ENCODE measurements around the gene LIN7A. TPM values are rescaled to one million over a fixed set of nuclear protein-coding genes. Genes with fewer than 3 reads are reported as not detected.
"Not testable (repeated sequence)": the region's sequence is repeated elsewhere in the genome, so short reads cannot be mapped to it uniquely, and the experiment has no call there.

LIN7A gene
- total RNA-seq, 2 donors from 2014 or later = not detected

- Mint-ChIP-seq H3K4me1 (no peaks in the 10 kb centered on the region), H3K27ac (no peak overlapping the region), H3K27me3 (no peaks in the 10 kb centered on the region), H3K36me3 (ENCODE audit: low read depth) (no peaks in the 10 kb centered on the region), H3K4me3 (no peak overlapping the region), H3K9me3 (peaks cover 12% of the 10 kb centered on the region)
- ATAC-seq (replicated peaks) = no peak
Measured at GRCh38 chr12:80894179-80894578, 43.6 kb downstream of the LIN7A start.

GRCh38 chr12:80892597-80893445, 44.9 kb downstream of the LIN7A start:
- no peaks in the 10 kb centered on the region for H3K4me1 Mint-ChIP-seq
- no peak overlapping the region for H3K27ac Mint-ChIP-seq
- H3K4me3 Mint-ChIP-seq = no peak overlapping the region
- ATAC-seq (replicated peaks) = no peak
- no peaks in the 10 kb centered on the region for H3K36me3 Mint-ChIP-seq (ENCODE audit: low read depth)
- H3K9me3 Mint-ChIP-seq = peaks cover 12% of the 10 kb centered on the region
- H3K27me3 Mint-ChIP-seq = no peaks in the 10 kb centered on the region

- Mint-ChIP-seq H3K36me3 (ENCODE audit: low read depth) (no peaks in the 10 kb centered on the region), H3K27ac (no peak overlapping the region), H3K9me3 (peaks cover 8% of the 10 kb centered on the region), H3K4me1 (no peaks in the 10 kb centered on the region), H3K27me3 (no peaks in the 10 kb centered on the region), H3K4me3 (no peak overlapping the region)
- ATAC-seq (replicated peaks) = no peak
Measured at GRCh38 chr12:80884651-80885050, 53.1 kb downstream of the LIN7A start.

- Mint-ChIP-seq H3K27ac (no peak overlapping the region), H3K4me1 (no peaks in the 10 kb centered on the region), H3K4me3 (no peak overlapping the region), H3K27me3 (no peaks in the 10 kb centered on the region), H3K36me3 (ENCODE audit: low read depth) (no peaks in the 10 kb centered on the region), H3K9me3 (peaks cover 12% of the 10 kb centered on the region)
- no peak for ATAC-seq (replicated peaks)
Measured at GRCh38 chr12:80881106-80881505, 56.6 kb downstream of the LIN7A start.

- not testable (repeated sequence) for H3K4me1 Mint-ChIP-seq; H3K27me3 Mint-ChIP-seq; H3K27ac Mint-ChIP-seq; ATAC-seq (replicated peaks); H3K36me3 Mint-ChIP-seq (ENCODE audit: low read depth); H3K4me3 Mint-ChIP-seq
- peaks cover 16% of the 10 kb centered on the region for H3K9me3 Mint-ChIP-seq
Measured at GRCh38 chr12:80878452-80878851, 59.3 kb downstream of the LIN7A start.

- no peaks in the 10 kb centered on the region for H3K4me1 Mint-ChIP-seq
- H3K4me3 Mint-ChIP-seq = no peak overlapping the region
- H3K27ac Mint-ChIP-seq = no peak overlapping the region
- peaks cover 12% of the 10 kb centered on the region for H3K9me3 Mint-ChIP-seq
- no peaks in the 10 kb centered on the region for H3K36me3 Mint-ChIP-seq (ENCODE audit: low read depth)
- ATAC-seq (replicated peaks) = no peak
- H3K27me3 Mint-ChIP-seq = no peaks in the 10 kb centered on the region
Measured at GRCh38 chr12:80877721-80878265, 59.9 kb downstream of the LIN7A start.

GRCh38 chr12:80872053-80872452, 65.7 kb downstream of the LIN7A start:
- Mint-ChIP-seq H3K27me3 (no peaks in the 10 kb centered on the region), H3K9me3 (peaks cover 5% of the 10 kb centered on the region), H3K36me3 (ENCODE audit: low read depth) (no peaks in the 10 kb centered on the region), H3K4me3 (no peak overlapping the region), H3K27ac (no peak overlapping the region), H3K4me1 (no peaks in the 10 kb centered on the region)
- no peak for ATAC-seq (replicated peaks)

GRCh38 chr12:80869264-80869663, 68.5 kb downstream of the LIN7A start:
- no peaks in the 10 kb centered on the region for H3K27me3 Mint-ChIP-seq
- ATAC-seq (replicated peaks) = no peak
- H3K4me1 Mint-ChIP-seq = no peaks in the 10 kb centered on the region
- peaks cover 2% of the 10 kb centered on the region for H3K9me3 Mint-ChIP-seq
- H3K27ac Mint-ChIP-seq = no peak overlapping the region
- H3K36me3 Mint-ChIP-seq (ENCODE audit: low read depth) = no peaks in the 10 kb centered on the region
- no peak overlapping the region for H3K4me3 Mint-ChIP-seq

GRCh38 chr12:80868576-80868975, 69.2 kb downstream of the LIN7A start:
- no peak overlapping the region for H3K27ac Mint-ChIP-seq
- ATAC-seq (replicated peaks) = no peak
- no peaks in the 10 kb centered on the region for H3K36me3 Mint-ChIP-seq (ENCODE audit: low read depth)
- H3K27me3 Mint-ChIP-seq = no peaks in the 10 kb centered on the region
- no peak overlapping the region for H3K4me3 Mint-ChIP-seq
- H3K9me3 Mint-ChIP-seq = no peaks in the 10 kb centered on the region
- no peaks in the 10 kb centered on the region for H3K4me1 Mint-ChIP-seq

GRCh38 chr12:80867941-80868340, 69.8 kb downstream of the LIN7A start:
- H3K27me3 Mint-ChIP-seq = no peaks in the 10 kb centered on the region
- H3K4me1 Mint-ChIP-seq = no peaks in the 10 kb centered on the region
- no peak overlapping the region for H3K27ac Mint-ChIP-seq
- no peak overlapping the region for H3K4me3 Mint-ChIP-seq
- no peaks in the 10 kb centered on the region for H3K9me3 Mint-ChIP-seq
- no peaks in the 10 kb centered on the region for H3K36me3 Mint-ChIP-seq (ENCODE audit: low read depth)
- no peak for ATAC-seq (replicated peaks)

GRCh38 chr12:80864046-80864735, 73.5 kb downstream of the LIN7A start:
- no peak for ATAC-seq (replicated peaks)
- no peaks in the 10 kb centered on the region for H3K9me3 Mint-ChIP-seq
- H3K4me1 Mint-ChIP-seq = no peaks in the 10 kb centered on the region
- no peak overlapping the region for H3K27ac Mint-ChIP-seq
- H3K36me3 Mint-ChIP-seq (ENCODE audit: low read depth) = no peaks in the 10 kb centered on the region
- H3K4me3 Mint-ChIP-seq = no peak overlapping the region
- H3K27me3 Mint-ChIP-seq = no peaks in the 10 kb centered on the region

GRCh38 chr12:80862531-80862930, 75.2 kb downstream of the LIN7A start:
- ATAC-seq (replicated peaks) = no peak
- Mint-ChIP-seq H3K36me3 (ENCODE audit: low read depth) (no peaks in the 10 kb centered on the region), H3K4me3 (no peak overlapping the region), H3K27me3 (no peaks in the 10 kb centered on the region), H3K27ac (no peak overlapping the region), H3K4me1 (no peaks in the 10 kb centered on the region), H3K9me3 (peaks cover 3% of the 10 kb centered on the region)

GRCh38 chr12:80861641-80862378, 75.9 kb downstream of the LIN7A start:
- no peak for ATAC-seq (replicated peaks)
- Mint-ChIP-seq H3K27ac (no peak overlapping the region), H3K9me3 (peaks cover 3% of the 10 kb centered on the region), H3K27me3 (no peaks in the 10 kb centered on the region), H3K4me1 (no peaks in the 10 kb centered on the region), H3K4me3 (no peak overlapping the region), H3K36me3 (ENCODE audit: low read depth) (no peaks in the 10 kb centered on the region)

- H3K27ac Mint-ChIP-seq = no peak overlapping the region
- ATAC-seq (replicated peaks) = no peak
- H3K36me3 Mint-ChIP-seq (ENCODE audit: low read depth) = no peaks in the 10 kb centered on the region
- no peak overlapping the region for H3K4me3 Mint-ChIP-seq
- no peaks in the 10 kb centered on the region for H3K27me3 Mint-ChIP-seq
- no peaks in the 10 kb centered on the region for H3K4me1 Mint-ChIP-seq
- peaks cover 3% of the 10 kb centered on the region for H3K9me3 Mint-ChIP-seq
Measured at GRCh38 chr12:80860928-80861327, 76.8 kb downstream of the LIN7A start.
